HFFc6 (cell line): ENCODE data around the gene FGF1. TPM values are rescaled to one million over a fixed set of nuclear protein-coding genes. Genes with fewer than 3 reads are reported as not detected.
A peak's percentile ranks its signal among the peaks of the same experiment; 100 is the strongest.

Source experiments
- DNase-seq: peaks from one replicate; pipeline ENCODE4 v3.0.0-alpha.2; 2018
- H3K27ac Mint-ChIP-seq: 2 replicates; pipeline ENCODE4 v1.8.0; 2020; ENCODE audit warnings: mild to moderate bottlenecking, mixed read lengths
- H3K27me3 Mint-ChIP-seq: 2 replicates; pipeline ENCODE4 v1.8.0; 2021; ENCODE audit warnings: mild to moderate bottlenecking, moderate library complexity, mixed read lengths; ENCODE audit not compliant: insufficient read depth
- H3K36me3 Mint-ChIP-seq: 2 replicates; pipeline ENCODE4 v1.8.0; 2021; ENCODE audit warnings: low read depth, mixed read lengths
- H3K4me1 Mint-ChIP-seq: 2 replicates; pipeline ENCODE4 v1.8.0; 2020; ENCODE audit warnings: low read depth, mixed read lengths
- H3K4me3 Mint-ChIP-seq: 2 replicates; pipeline ENCODE4 v1.8.0; 2020; ENCODE audit warnings: mild to moderate bottlenecking, moderate library complexity, mixed read lengths
- H3K9me3 Mint-ChIP-seq: 2 replicates; pipeline ENCODE4 v1.8.0; 2020; ENCODE audit warnings: mild to moderate bottlenecking, mixed read lengths
- total RNA-seq, 6 experiments: library from RNA; stranded (reverse); fragmentation: NEBNext Ultra II Directional; extraction: Animal tissue kit (Norgen Biotek cat#: 25700); gene quantifications; 2 replicates in 1 of 6; 3 replicates in 5 of 6; pipeline ENCODE4 v1.2.3, GENCODE V29; 2021
- TF ChIP-seq, protein P1 (sequence below): fragments of 200-600 bp; sonication (generic); IDR thresholded peaks from 2 replicates; pipeline ENCODE4 v1.5.0; 2021; ENCODE audit warnings: antibody characterized with exemption, mild to moderate bottlenecking

Gene FGF1
- total RNA-seq, 6 experiments from 2014 or later, result 34.2 to 42.4 (median 37.2) TPM

DNA sequence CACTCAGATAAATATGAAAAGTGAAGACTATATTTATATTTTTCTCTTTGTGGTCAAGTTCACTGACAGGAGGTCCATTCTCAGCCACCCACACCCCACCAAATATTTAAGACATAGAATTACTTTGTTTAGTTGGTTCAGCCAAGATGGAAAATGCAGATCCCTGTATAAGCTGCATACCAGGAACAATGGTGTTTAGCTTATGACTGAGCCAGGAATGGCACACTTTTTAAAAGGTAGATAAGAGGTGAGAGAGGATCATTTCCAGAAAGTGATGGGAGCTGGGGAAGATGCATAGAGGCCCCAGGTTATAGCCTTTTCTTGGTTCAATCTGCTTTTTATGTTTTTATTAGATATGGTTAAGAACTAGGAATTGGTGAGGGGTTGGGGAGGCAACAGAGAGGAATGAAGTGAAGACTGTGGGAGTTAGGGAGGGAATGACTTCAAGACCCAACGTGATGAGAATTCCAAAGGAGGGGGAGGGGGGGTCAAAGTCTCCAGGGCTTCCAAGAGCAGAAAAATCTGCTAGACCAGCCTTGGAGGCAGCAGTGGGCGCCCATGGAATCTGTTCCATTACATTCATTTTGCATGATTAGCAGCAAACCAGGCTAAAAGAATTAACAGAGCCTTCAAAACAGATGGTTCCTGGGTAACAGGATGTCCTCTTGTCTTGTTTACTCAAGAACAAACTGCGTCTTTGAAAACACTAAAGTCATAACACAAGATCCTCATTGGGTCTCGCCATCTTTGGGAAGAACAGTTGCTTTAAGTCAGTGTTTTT, 95.2 kb downstream of the FGF1 start:
- H3K4me3 Mint-ChIP-seq, result no peak overlapping the region
- H3K36me3 Mint-ChIP-seq, result peaks cover 12% of the 10 kb centered on the region
- no peak overlapping the region for H3K27ac Mint-ChIP-seq
- DNase-seq, result no peak
- peaks cover 11% of the 10 kb centered on the region; the same call in 1 of the 2 replicates for H3K4me1 Mint-ChIP-seq
- no peaks in the 10 kb centered on the region for H3K9me3 Mint-ChIP-seq
- TF ChIP-seq, protein P1, sequence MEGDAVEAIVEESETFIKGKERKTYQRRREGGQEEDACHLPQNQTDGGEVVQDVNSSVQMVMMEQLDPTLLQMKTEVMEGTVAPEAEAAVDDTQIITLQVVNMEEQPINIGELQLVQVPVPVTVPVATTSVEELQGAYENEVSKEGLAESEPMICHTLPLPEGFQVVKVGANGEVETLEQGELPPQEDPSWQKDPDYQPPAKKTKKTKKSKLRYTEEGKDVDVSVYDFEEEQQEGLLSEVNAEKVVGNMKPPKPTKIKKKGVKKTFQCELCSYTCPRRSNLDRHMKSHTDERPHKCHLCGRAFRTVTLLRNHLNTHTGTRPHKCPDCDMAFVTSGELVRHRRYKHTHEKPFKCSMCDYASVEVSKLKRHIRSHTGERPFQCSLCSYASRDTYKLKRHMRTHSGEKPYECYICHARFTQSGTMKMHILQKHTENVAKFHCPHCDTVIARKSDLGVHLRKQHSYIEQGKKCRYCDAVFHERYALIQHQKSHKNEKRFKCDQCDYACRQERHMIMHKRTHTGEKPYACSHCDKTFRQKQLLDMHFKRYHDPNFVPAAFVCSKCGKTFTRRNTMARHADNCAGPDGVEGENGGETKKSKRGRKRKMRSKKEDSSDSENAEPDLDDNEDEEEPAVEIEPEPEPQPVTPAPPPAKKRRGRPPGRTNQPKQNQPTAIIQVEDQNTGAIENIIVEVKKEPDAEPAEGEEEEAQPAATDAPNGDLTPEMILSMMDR, result no peak
- no peaks in the 10 kb centered on the region for H3K27me3 Mint-ChIP-seq

DNA sequence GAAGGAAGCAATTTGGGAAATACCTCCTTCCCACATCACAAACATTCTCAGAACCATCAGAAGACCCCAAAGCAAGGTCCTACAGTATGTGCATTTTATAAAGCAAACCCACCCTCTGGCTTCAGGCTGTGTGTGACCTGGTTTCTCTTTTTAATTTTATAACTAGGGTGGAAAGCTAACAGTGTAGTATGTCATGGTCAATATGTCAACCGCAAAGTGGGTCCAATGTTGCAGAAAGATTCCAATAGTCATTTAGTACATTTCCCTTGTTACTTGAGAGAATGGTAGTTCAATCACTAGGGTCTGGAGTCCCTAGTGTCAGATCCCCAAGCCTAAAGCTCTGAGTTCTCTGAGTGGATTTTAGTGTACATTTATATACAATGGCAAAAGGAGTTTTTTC, 96.2 kb downstream of the FGF1 start:
- H3K27ac Mint-ChIP-seq, result no peak overlapping the region
- TF ChIP-seq, protein P1, result no peak
- no peak overlapping the region for H3K4me3 Mint-ChIP-seq

DNA sequence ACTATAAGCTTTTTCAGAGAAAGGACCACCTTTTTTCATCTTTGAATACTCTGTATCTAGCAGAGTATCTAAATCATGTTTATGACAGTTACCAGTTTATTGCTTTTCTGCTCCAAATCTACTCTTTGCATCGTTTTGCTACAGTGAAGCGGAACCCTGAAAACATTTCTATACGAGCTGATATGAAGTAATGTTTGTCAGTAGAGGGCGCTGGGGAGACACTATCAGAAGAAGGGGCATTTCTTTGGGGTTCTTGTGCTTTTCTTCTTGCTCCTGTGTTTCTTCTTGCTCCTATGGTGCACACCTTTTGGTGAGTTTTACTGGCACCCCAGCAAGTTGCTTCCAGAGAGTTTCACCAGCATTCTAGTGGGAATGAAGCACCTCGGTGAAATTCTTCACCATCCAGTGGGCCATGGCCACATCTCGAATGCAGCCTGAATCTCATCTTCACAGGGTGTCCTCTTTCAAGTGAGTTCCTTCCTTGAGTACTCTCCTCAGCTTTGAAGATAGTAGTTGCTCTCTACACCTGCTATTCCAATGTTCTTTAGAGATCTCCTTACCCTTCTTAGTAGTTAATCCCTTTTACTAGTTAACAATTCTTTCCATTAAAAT, 98.4 kb downstream of the FGF1 start:
- Mint-ChIP-seq H3K4me1 (peaks cover 18% of the 10 kb centered on the region), H3K27ac (no peak overlapping the region), H3K36me3 (no peaks in the 10 kb centered on the region), H3K27me3 (peaks cover 4% of the 10 kb centered on the region; the same call in 1 of the 2 replicates), H3K9me3 (no peaks in the 10 kb centered on the region), H3K4me3 (no peak overlapping the region)
- peak; percentile 36 for DNase-seq
- TF ChIP-seq, protein P1, result peak; percentile 79

More for the DNA sequence above, 96.2 kb downstream of the FGF1 start:
- Mint-ChIP-seq H3K4me1 (peaks cover 15% of the 10 kb centered on the region), H3K36me3 (peaks cover 6% of the 10 kb centered on the region; the same call in 1 of the 2 replicates), H3K27me3 (peaks cover 3% of the 10 kb centered on the region; the same call in 1 of the 2 replicates), H3K9me3 (no peaks in the 10 kb centered on the region)
- no peak for DNase-seq

DNA sequence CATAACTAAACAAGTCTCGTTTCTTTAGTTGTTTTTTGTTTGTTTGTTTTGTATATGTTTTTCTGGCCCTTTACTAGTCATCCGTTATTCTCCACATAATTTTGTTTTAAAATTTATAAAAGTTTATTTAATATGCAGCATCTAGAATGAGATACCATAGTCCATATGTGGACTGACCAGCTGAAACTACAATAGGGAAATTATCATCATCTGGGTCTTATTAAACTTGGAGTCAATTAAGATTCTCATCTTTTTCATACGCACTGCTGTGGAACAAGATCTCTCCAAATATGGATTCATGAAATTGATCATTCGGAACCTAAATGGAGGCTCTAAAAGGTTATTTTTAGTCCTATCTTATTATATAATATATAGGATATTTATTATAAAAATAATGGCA, 99.3 kb downstream of the FGF1 start:
- TF ChIP-seq, protein P1, result no peak
- no peak overlapping the region for H3K4me3 Mint-ChIP-seq

DNA sequence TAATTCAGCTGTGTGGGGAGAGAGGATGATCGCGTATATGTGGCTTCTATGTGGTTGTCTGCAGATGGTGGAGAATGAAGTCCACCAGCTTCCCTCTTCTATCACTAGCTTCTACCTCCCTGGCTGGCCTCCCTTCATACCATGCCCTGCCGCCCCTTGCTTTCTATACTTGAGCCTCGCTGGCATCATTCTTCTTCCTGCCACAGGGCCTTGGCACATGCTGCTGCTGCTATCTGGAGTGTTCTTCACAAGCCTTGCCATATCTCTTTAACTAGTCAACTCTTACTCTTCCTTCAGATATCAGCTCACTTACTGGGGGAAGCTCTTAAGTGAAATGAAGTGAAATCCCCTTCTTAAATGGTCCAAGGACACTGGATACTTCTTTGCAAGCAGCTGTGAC, 100.4 kb downstream of the FGF1 start:
- H3K4me3 Mint-ChIP-seq, result no peak overlapping the region
- H3K4me1 Mint-ChIP-seq, result peaks cover 10% of the 10 kb centered on the region
- DNase-seq, result no peak
- no peak overlapping the region for H3K27ac Mint-ChIP-seq
- no peaks in the 10 kb centered on the region for H3K9me3 Mint-ChIP-seq
- H3K36me3 Mint-ChIP-seq, result no peaks in the 10 kb centered on the region
- peaks cover 5% of the 10 kb centered on the region; the same call in 1 of the 2 replicates for H3K27me3 Mint-ChIP-seq
- TF ChIP-seq, protein P1, result no peak

More for the DNA sequence above, 99.3 kb downstream of the FGF1 start:
- peaks cover 5% of the 10 kb centered on the region; the same call in 1 of the 2 replicates for H3K27me3 Mint-ChIP-seq
- H3K27ac Mint-ChIP-seq, result no peak overlapping the region
- DNase-seq, result no peak
- no peaks in the 10 kb centered on the region for H3K36me3 Mint-ChIP-seq
- H3K4me1 Mint-ChIP-seq, result peaks cover 18% of the 10 kb centered on the region
- H3K9me3 Mint-ChIP-seq, result no peaks in the 10 kb centered on the region
